Neural progenitor cell (in vitro differentiated cells): ENCODE data around the gene ANKRD53.

Experiments
- CTCF ChIP-seq: fragments of 200-600 bp; sonication (generic); IDR thresholded peaks from 2 replicates; pipeline ENCODE4 v1.5.1; 2017; ENCODE audit warnings: antibody characterized with exemption, mild to moderate bottlenecking
- EZH2phosphoT487 ChIP-seq: fragments of 200-600 bp; sonication (generic); IDR thresholded peaks from 2 replicates; pipeline ENCODE4 v1.6.1; 2017; ENCODE audit warnings: antibody characterized with exemption

GRCh38 chr2:70962211-70962884 lies 16.1 kb upstream of the ANKRD53 start:
- TF ChIP-seq CTCF (no peak), EZH2phosphoT487 (no peak)
